Cortex of kidney (tissue), 1 donor: ENCODE data around the gene ABCC2.
"Not testable (repeated sequence)": the region's sequence is repeated elsewhere in the genome, so short reads cannot be mapped to it uniquely, and the experiment has no call there.

ENCODE experiments used
- DNase-seq: peaks from one replicate; lab custom pipeline; 2025; lab: John Stamatoyannopoulos, UW

Gene ABCC2

DNA sequence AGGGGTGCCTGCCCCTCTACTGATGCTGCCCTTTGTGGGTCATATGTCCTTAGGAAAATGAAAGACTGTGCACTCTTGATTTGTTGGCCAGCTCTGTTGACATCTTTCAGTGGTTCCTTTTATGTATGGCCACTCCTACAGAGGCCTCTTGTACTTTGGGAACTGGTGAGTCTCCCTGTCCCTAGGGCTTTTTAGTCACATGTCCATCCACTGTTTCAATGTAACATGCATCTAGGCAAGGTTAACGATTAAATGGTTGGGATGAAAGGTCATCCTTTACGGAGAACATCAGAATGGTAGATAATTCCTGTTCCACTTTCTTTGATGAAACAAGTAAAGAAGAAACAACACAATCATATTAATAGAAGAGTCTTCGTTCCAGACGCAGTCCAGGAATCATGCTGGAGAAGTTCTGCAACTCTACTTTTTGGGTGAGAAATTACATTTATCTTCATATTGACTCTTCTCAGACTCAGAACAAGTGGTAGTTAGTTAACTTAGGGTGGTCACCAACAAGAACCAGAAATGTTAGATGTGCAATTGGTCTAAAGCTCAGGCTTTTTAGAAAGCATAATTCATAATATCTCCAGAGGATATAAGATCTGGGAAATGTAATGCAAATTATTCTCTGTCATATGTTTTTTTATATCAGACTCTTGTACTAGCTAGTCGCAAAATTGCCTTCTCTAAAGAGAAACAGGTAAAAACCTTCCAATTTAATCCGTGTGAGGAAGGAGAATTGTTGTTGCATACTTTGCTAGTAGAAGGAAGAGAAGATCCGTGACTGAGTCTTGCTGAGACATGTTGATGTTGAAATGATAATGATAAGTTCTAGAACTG lies at the start of gene ABCC2:
ABCC2 (plus strand) TSS at position 194 of the 840 bp plus-strand sequence; CDS start at position 399, 205 bp downstream.
- no peak for DNase-seq

DNA sequence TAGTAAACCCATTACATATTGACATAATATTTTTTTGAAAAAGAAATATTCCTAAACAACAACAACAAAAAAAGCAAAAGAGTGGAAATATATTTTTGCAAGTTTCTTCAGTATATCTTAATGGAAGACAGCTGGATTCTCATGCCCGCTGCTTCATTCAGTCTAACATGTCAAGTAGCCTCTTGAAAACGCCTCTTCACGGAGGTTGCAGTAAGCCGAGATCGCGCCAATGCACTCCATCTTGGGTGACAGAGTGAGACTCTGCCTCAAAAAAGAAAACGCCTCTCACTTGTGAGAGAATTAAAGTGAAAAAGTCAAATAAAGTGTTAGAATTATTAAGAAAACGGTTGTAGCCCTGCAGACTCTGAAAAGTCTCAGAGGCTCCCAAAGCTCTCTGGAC lies 49.1 kb upstream of the ABCC2 start:
- no peak for DNase-seq

DNA sequence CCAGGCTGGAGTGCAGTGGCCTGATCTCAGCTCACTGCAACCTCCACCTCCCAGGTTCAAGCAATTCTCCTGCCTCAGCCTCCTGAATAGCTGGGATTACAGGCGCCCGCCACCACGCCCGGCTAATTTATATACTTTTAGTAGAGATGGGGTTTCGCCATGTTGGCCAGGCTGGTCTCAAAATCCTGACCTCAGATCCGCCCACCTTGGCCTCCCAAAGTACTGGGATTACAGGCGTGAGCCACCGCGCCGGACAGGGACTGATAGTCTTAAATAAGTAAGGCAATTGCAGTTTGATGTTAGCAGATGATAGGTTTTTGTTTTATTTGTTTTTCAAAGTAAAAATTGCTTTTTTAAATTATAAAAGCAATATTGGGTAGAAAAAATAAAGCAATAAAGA lies 48.3 kb upstream of the ABCC2 start:
- DNase-seq = not testable (repeated sequence)

DNA sequence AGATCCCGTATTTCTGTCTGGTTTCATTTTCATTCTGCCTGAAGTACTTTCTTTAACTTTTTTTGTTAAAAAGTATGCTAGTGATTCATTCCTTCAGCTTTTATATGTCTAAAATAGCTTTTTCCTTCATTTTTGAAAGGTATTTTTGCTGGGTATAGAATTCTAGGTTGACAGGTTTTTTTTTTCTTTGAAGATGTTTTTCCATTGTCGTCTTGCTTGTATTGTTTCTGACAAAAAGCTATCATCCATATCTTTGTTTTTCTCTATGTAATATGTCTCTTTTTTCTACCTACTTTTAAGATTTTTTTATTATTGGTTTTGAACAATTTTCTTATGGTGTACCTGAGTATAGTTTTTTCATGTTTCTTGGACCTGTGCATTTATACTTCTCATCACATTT lies 42.2 kb upstream of the ABCC2 start:
- DNase-seq = no peak

DNA sequence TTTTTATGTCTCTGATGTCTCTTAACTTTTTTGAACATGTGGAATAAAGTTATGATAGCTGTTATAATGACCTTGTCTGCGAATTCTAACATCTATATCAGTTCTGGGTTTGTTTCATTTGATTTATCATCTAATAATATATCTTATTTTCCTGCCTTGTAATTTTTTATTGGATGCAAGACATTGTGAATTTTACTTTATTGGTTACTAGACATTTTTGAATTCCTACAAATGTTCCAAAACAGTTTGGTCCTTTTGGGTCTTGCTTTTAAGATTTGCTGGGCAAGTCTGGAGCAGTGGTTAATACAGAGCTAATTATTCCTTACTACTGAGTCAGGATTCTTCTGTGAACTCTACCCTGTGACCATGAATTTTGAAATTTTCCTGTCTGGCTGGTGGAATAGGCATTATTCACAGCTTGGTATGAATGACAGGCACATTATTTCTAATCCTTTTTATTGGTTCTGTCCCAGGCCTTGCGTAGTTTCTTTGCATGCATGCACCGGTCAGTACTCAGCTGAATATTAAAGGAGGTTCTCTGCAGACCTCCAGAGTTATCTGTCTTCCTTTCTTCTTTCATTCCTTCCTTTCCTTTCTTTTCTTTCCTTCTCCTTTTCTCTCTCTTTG lies 41.4 kb upstream of the ABCC2 start:
- no peak for DNase-seq

DNA sequence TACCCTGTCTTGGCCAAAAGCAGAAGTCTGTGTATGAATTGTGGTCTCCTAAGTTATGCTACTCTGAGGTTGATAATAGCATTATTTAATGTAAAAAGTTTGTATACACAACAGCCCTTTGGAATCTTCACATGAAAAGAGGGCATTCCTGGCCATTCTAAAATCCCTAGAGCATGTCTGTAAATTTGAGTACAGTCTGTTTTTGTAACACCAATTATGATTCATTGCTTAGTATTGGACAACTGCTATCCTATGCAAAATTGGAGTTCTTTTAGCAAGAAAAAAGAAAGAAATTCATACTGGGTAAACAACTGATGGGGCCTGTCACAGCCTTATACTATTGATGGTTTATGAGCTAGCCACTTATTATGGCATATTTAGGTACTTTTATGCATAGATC lies 40.2 kb upstream of the ABCC2 start:
- no peak for DNase-seq

DNA sequence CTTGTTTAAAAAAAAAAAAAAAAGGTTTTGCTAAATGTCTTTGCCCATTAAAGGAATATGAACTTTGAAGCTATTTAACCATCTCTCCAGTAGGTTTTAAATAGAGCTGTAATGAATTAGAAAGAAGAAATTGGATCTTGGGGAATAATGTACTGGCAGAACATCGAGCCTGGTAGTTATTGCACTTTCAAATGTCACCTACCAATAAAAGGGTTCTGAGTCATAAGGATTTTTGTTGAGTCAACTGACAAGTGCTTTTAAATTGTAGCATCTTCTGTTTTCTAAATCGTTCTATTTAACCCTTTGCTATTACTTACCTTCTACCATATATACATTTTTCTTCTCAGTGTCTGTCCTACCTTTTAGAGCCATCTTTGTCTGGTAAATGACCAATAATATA lies 39.7 kb upstream of the ABCC2 start:
- no peak for DNase-seq

DNA sequence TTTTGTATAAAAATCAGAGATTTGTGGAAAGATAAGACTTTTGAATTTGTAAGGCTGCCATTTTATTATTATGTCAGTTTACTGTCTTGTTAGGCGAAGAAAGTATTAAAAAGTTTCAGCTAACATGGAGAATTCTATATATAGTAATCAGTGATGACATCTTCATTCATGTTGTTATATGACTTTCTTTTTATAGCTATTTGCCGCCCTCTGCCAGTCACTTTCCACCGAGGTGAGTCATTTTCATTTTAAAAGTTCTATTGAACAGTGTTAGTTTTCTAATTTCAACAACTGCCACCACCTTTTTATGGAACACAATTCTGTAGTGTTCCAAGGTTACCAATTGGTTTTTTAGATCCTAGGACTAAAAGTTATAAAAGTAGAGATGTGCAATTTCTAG lies 38.6 kb upstream of the ABCC2 start:
- no peak for DNase-seq

DNA sequence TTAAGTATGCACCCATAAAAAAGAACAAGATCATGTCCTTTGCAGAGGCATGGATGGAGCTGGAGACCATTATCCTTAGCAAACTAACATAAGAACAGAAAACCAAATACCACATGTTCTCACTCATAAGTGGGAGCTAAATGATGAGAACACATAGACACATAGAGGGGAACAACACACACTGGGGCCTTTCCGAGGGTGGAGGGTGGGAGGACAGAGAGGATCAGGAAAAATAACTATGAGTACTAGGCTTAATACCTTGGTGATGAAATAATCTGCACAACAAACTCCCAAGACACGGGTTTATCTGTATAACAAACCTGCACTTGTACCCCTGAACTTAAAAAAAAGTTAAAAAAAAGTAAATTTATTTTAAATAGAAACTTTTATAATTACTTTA lies 36.3 kb upstream of the ABCC2 start:
- not testable (repeated sequence) for DNase-seq

GRCh38 chr10:99748823-99749451 lies 33.5 kb upstream of the ABCC2 start:
- DNase-seq = no peak

DNA sequence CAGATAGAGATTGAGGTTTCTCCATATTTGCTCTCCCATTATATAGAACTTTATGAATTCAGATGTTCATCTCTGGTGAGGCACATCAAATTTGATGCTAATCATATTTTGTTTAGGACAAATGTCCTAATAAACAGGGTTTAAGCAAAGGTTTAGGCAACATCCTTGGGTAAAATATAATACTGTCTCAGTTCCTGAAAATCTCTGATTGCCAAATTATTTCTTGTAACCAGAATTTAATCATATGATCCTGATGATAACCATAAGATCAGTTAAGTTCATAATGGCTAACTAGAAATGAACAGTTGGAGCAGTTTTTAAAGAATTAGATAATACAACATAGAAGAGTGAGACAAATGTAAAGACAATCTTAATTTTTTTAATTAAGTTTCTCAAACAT lies 31.8 kb upstream of the ABCC2 start:
- DNase-seq = no peak

- DNase-seq = no peak
Measured at GRCh38 chr10:99754670-99755069, 27.8 kb upstream of the ABCC2 start.

DNA sequence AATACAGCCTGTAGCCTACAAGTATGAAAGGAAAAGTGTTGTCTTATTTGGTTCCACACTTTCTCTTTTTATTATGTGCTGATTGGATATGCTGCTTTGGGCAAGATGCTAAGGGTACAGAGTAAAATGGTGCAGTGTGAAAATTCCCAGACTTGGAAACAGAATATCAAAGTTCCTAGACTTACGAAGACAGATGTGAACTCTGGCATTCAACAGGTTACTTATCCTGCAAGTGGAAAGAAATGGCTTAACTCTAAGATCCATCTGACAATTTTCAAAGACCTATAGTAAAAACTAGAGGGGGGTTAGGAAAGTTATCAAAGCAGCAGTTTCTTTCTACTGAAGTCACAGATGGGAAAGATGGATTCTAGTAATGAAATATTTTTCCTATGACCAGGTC lies 26.3 kb upstream of the ABCC2 start:
- no peak for DNase-seq

DNA sequence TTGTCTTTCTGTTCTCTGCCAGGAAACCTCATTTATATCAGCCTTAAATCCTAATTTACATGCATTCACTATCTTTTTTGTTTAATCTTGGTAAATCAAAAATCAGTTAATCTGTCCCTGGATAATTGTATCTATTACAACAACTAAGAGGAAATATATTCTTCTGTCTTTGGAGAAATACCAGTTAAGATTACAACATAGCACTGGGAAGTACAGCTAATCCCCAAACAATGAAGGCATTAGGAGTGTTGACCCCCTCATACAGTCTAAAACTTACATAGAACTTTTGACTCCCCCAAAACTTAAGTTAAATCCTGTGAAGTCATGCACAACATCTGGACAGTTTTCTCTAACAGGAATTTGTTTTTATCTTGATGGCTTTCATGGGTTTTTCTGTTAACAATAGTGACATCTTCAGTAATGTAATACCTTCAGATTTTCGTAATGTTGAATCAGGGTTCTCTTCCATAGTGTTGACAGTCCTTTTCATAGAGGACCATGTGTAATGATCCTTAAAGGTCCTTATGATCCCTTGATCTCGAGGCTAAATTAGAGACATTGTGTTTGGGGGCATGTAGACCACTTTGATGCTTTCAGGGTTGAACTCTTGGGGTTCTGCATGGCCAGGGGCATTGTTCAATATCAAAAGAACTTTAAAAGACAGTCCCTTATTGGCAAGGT lies 24.1 kb upstream of the ABCC2 start:
- no peak for DNase-seq

DNA sequence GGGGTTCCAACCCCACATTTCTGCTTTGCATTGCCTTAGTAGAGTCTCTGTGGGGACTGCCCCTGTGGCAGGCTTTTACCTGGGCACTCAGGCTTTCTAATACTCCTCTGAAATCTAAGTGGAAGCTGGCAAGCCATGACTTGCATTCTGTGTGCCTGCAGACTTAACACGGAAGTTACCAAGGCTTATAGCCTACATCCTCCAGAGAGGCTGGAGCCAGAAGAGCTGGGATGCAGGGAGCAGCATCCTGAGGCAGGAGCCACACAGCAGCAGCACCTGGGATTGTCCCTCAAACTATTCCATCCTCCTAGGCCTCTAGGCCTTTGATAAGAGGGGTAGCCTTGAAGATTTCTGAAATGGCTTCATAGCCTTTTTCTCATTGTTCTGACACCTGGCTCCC lies 22.1 kb upstream of the ABCC2 start:
- DNase-seq = no peak

- no peak for DNase-seq
Measured at GRCh38 chr10:99761365-99761764, 21.1 kb upstream of the ABCC2 start.

- no peak for DNase-seq
Measured at GRCh38 chr10:99765672-99766301, 16.7 kb upstream of the ABCC2 start.

DNA sequence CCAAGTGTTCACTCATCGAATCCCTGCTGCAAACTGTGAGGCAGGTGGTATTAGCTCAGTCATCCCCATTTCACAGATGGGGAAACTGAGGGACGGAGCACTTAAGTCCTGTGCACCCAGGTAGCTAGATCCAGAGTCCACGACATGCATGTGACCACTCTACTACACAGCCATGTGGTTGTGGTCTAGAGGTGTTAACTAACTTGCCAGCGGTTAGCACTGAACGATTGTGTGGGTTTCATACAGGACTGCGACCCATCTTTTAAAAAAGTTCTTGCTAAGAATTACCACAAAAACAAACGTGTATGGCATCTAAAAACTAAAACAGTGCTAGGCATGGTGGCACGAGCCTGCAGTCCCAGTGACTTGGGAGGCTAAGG lies 16.1 kb upstream of the ABCC2 start:
- no peak for DNase-seq

- no peak for DNase-seq
Measured at GRCh38 chr10:99767901-99768300, 14.5 kb upstream of the ABCC2 start.

- DNase-seq = no peak
Measured at GRCh38 chr10:99768556-99768955, 13.9 kb upstream of the ABCC2 start.

- DNase-seq = no peak
Measured at GRCh38 chr10:99769706-99770105, 12.7 kb upstream of the ABCC2 start.

DNA sequence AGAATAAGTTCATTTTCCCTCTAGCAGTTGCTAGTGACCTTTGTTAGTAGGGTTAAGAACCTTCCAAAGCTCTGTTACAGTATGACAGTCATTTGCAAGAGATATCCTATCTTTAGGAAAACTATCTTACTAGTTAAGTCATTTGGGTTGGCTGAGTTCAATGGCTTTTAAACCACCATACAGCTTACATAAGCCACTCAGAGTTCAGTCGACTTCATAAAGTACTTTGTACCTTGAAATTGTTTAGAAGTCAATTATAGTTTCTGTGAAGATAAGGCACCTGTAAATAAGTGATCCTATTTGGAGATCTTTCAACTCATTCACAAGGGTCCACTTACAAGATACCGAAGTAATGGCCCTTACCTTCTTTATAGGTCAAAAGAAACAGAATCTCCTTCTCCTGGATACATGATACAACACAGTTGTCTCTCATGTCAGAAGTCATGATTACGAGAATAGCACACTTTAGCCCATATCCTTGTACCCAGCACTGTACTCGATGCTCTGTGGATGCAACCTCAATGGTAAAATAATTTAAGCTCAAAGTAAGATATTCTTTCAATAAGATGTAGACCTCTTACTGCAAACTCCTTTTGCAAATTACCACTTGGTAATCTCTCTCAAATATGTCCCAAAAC lies 11.9 kb upstream of the ABCC2 start:
- no peak for DNase-seq
